H1 (cell line): ENCODE measurements around the gene COX7C. TPM values are rescaled to one million over a fixed set of nuclear protein-coding genes. Genes with fewer than 3 reads are reported as not detected.

ENCODE experiments used
- CTCF ChIA-PET: fragments of 300-600 bp; sonication (Branson Sonifier 250); formaldehyde crosslinking; loops from one replicate; lab custom pipeline; 2021; ENCODE audit not compliant: partially characterized antibody; lab: Charles Lee
- POLR2A ChIA-PET: fragments of 300-600 bp; sonication (Branson Sonifier 250); formaldehyde crosslinking; loops from one replicate; lab custom pipeline; 2021; ENCODE audit warnings: inconsistent platforms; ENCODE audit not compliant: partially characterized antibody; lab: Charles Lee
- DNase-seq, 2 experiments: peaks; one replicate each; pipeline versions ENCODE4 v3.0.0 to v3.0.0-alpha.2; 2010 to 2022; ENCODE audit warnings: low spot score in 2 of 2, low read depth in 1 of 2, mixed read lengths in 1 of 2
- FAIRE-seq: peaks from 2 replicates; lab custom pipeline; 2011; peaks lifted over from hg19 to GRCh38; lab: Jason Lieb, UNC
- H2AFZ ChIP-seq: 2 replicates; pipeline ENCODE4 v1.8.1; 2012; ENCODE audit warnings: low read length, inconsistent platforms
- H2AK5ac ChIP-seq: 2 replicates; pipeline ENCODE4 v1.6.1; 2013; ENCODE audit warnings: low read depth, low read length
- H2BK120ac ChIP-seq: replicated peaks from 2 replicates; pipeline ENCODE3; 2013; ENCODE audit warnings: low read depth, low read length, inconsistent platforms
- H2BK12ac ChIP-seq: 2 replicates; pipeline ENCODE4 v1.6.1; 2013; ENCODE audit warnings: low read depth, low read length
- H2BK15ac ChIP-seq: 2 replicates; pipeline ENCODE4 v1.6.1; 2013; ENCODE audit warnings: low read length
- H2BK20ac ChIP-seq: 2 replicates; pipeline ENCODE4 v1.6.1; 2013; ENCODE audit warnings: low read length
- H2BK5ac ChIP-seq: 2 replicates; pipeline ENCODE4 v1.6.1; 2013; ENCODE audit warnings: low read depth, low read length
- H3K14ac ChIP-seq: 2 replicates; pipeline ENCODE4 v1.6.1; 2013; ENCODE audit warnings: inconsistent platforms; ENCODE audit not compliant: insufficient read length
- H3K18ac ChIP-seq: 2 replicates; pipeline ENCODE4 v1.6.1; 2013; ENCODE audit warnings: low read length; ENCODE audit errors: extremely low read depth
- H3K23ac ChIP-seq: 2 replicates; pipeline ENCODE4 v1.6.1; 2013; ENCODE audit warnings: inconsistent platforms; ENCODE audit not compliant: insufficient read length
- H3K23me2 ChIP-seq: 2 replicates; pipeline ENCODE4 v1.6.1; 2013; ENCODE audit warnings: low read depth, low read length
- H3K27ac ChIP-seq: 2 replicates; pipeline ENCODE4 v1.6.1; 2011; ENCODE audit warnings: low read depth, low read length, inconsistent platforms
- H3K27me3 ChIP-seq, 4 experiments: replicated peaks in 1 of 4; 1 replicate in 1 of 4; 2 replicates in 3 of 4; pipeline versions ENCODE4 v1.6.1 to v1.8.1; 2011 to 2013; ENCODE audit warnings: low read length in 3 of 4, mild to moderate bottlenecking in 3 of 4, inconsistent platforms in 2 of 4, mixed read lengths in 2 of 4, moderate library complexity in 1 of 4; ENCODE audit not compliant: control insufficient read depth in 3 of 4, insufficient read depth in 3 of 4; ENCODE audit errors: extremely low read depth in 1 of 4
- H3K36me3 ChIP-seq, 4 experiments: 2 replicates each; pipeline versions ENCODE4 v1.6.1 to v1.8.1; 2011 to 2013; ENCODE audit warnings: mild to moderate bottlenecking in 4 of 4, low read length in 3 of 4, moderate library complexity in 2 of 4, control low read depth in 1 of 4, inconsistent platforms in 1 of 4; ENCODE audit not compliant: insufficient read depth in 4 of 4, control insufficient read depth in 2 of 4
- H3K4ac ChIP-seq: replicated peaks from 2 replicates; pipeline ENCODE3; 2013; ENCODE audit warnings: low read length, low read depth, mixed read lengths, inconsistent platforms; ENCODE audit not compliant: insufficient read length
- H3K4me1 ChIP-seq, 4 experiments: replicated peaks in 1 of 4; 1 replicate in 1 of 4; 2 replicates in 3 of 4; pipeline versions ENCODE4 v1.6.1 to v1.8.1; 2011 to 2013; ENCODE audit warnings: low read length in 3 of 4, inconsistent platforms in 2 of 4, mixed read lengths in 1 of 4; ENCODE audit not compliant: insufficient read depth in 4 of 4, control insufficient read depth in 3 of 4
- H3K4me2 ChIP-seq, 2 experiments: 2 replicates each; pipeline versions ENCODE4 v1.6.1 to v1.8.1; 2011 to 2013; ENCODE audit warnings: low read depth in 2 of 2, low read length in 2 of 2, control low read depth in 1 of 2, inconsistent platforms in 1 of 2, mild to moderate bottlenecking in 1 of 2; ENCODE audit not compliant: insufficient read depth in 1 of 2
- H3K4me3 ChIP-seq, 4 experiments: fragments of 200-600, 300-600 bp in 1 of 4; sonication (generic), shearing (Covaris generic), sonication (Bioruptor Twin) in 1 of 4; 2 replicates each; pipeline versions ENCODE4 v1.5.1 to v1.8.1; 2011 to 2016; ENCODE audit warnings: low read length in 4 of 4, low read depth in 3 of 4, control low read depth in 2 of 4, inconsistent platforms in 2 of 4, mild to moderate bottlenecking in 2 of 4, mixed read lengths in 1 of 4, moderate library complexity in 1 of 4; ENCODE audit not compliant: insufficient read depth in 2 of 4; ENCODE audit errors: extremely low read depth in 1 of 4
- H3K56ac ChIP-seq: replicated peaks from 2 replicates; pipeline ENCODE3; 2013; ENCODE audit warnings: low read depth, mild to moderate bottlenecking, mixed read lengths, low read length, inconsistent platforms; ENCODE audit not compliant: insufficient read length
- H3K79me1 ChIP-seq: 2 replicates; pipeline ENCODE4 v1.6.1; 2013; ENCODE audit warnings: low read depth, low read length, control low read depth
- H3K79me2 ChIP-seq, 2 experiments: 2 replicates each; pipeline versions ENCODE4 v1.6.1 to v1.8.1; 2012 to 2013; ENCODE audit warnings: low read length in 2 of 2, mild to moderate bottlenecking in 2 of 2, inconsistent platforms in 1 of 2; ENCODE audit not compliant: insufficient read depth in 2 of 2, control insufficient read depth in 1 of 2
- H3K9ac ChIP-seq, 4 experiments: replicated peaks in 1 of 4; 1 replicate in 1 of 4; 2 replicates in 3 of 4; pipeline versions ENCODE4 v1.6.1 to v1.8.1; 2011 to 2013; ENCODE audit warnings: low read depth in 3 of 4, low read length in 3 of 4, control low read depth in 2 of 4, mild to moderate bottlenecking in 2 of 4, moderate library complexity in 2 of 4, inconsistent platforms in 1 of 4; ENCODE audit errors: extremely low read depth in 1 of 4
- H3K9me3 ChIP-seq, 2 experiments: 2 replicates each; pipeline versions ENCODE4 v1.6.1 to v1.8.1; 2012 to 2013; ENCODE audit warnings: mild to moderate bottlenecking in 2 of 2, moderate library complexity in 2 of 2, control low read depth in 1 of 2, inconsistent platforms in 1 of 2, low read depth in 1 of 2, low read length in 1 of 2, mixed read lengths in 1 of 2; ENCODE audit not compliant: insufficient read depth in 2 of 2
- H4K20me1 ChIP-seq, 2 experiments: replicated peaks in 1 of 2; 2 replicates each; pipeline versions ENCODE3 to v1.8.1; 2011 to 2013; ENCODE audit warnings: inconsistent platforms in 2 of 2, low read length in 2 of 2, mild to moderate bottlenecking in 1 of 2; ENCODE audit not compliant: insufficient read depth in 2 of 2, control insufficient read depth in 1 of 2
- H4K5ac ChIP-seq: 2 replicates; pipeline ENCODE4 v1.6.1; 2013; ENCODE audit warnings: low read length, low read depth, mixed read lengths, inconsistent platforms; ENCODE audit not compliant: insufficient read length
- H4K8ac ChIP-seq: 2 replicates; pipeline ENCODE4 v1.8.0; 2013; ENCODE audit warnings: mild to moderate bottlenecking, moderate library complexity, low read length, inconsistent platforms; ENCODE audit not compliant: insufficient read depth; ENCODE audit errors: extremely low read depth
- H4K91ac ChIP-seq: replicated peaks from 2 replicates; pipeline ENCODE3; 2013; ENCODE audit warnings: low read length, mixed read lengths, inconsistent platforms; ENCODE audit not compliant: insufficient read length
- CEBPB ChIP-seq: IDR thresholded peaks from 2 replicates; pipeline ENCODE4 v1.6.1; 2012; ENCODE audit warnings: low read depth, low read length
- CHD2 ChIP-seq: IDR thresholded peaks from 2 replicates; pipeline ENCODE4 v1.6.1; 2012; ENCODE audit warnings: low read length, improper control_type of control experiment
- CREB1 ChIP-seq: IDR thresholded peaks from 2 replicates; pipeline ENCODE4 v1.6.1; 2012; ENCODE audit warnings: inconsistent platforms
- CTCF ChIP-seq, 3 experiments: IDR thresholded peaks; 1 replicate in 2 of 3; 2 replicates in 1 of 3; pipeline versions ENCODE4 v1.5.1 to v1.6.1; 2011; ENCODE audit warnings: low read length in 3 of 3, mild to moderate bottlenecking in 3 of 3, inconsistent platforms in 2 of 3, low read depth in 1 of 3, moderate library complexity in 1 of 3; ENCODE audit not compliant: insufficient read depth in 1 of 3; ENCODE audit errors: control extremely low read depth in 1 of 3
- EP300 ChIP-seq, 2 experiments: IDR thresholded peaks; 1 replicate in 1 of 2; 2 replicates in 1 of 2; pipeline ENCODE4 v1.6.1; 2011 to 2012; ENCODE audit warnings: low read depth in 2 of 2, low read length in 2 of 2, mild to moderate bottlenecking in 2 of 2, borderline replicate concordance in 1 of 2, inconsistent platforms in 1 of 2, moderate library complexity in 1 of 2
- JUN ChIP-seq: IDR thresholded peaks from 2 replicates; pipeline ENCODE4 v1.6.1; 2011; ENCODE audit warnings: low read depth, mild to moderate bottlenecking, improper control_type of control experiment, low read length
- NANOG ChIP-seq: IDR thresholded peaks from 2 replicates; pipeline ENCODE4 v1.6.1; 2011; ENCODE audit warnings: low read length, low read depth, mild to moderate bottlenecking, inconsistent platforms; ENCODE audit not compliant: insufficient read depth, poor library complexity, severe bottlenecking
- RBBP5 ChIP-seq: IDR thresholded peaks from 2 replicates; pipeline ENCODE4 v1.7.1; 2012; ENCODE audit warnings: low read depth, mild to moderate bottlenecking, inconsistent platforms, low read length, moderate library complexity, borderline replicate concordance
- RFX5 ChIP-seq: IDR thresholded peaks from 2 replicates; pipeline ENCODE4 v1.6.1; 2011; ENCODE audit warnings: low read depth, low read length, improper control_type of control experiment, borderline replicate concordance
- RXRA ChIP-seq: IDR thresholded peaks from 2 replicates; pipeline ENCODE4 v1.6.1; 2011; ENCODE audit warnings: low read depth, mild to moderate bottlenecking, low read length, moderate library complexity; ENCODE audit not compliant: insufficient read depth
- ZNF274 ChIP-seq: IDR thresholded peaks from 2 replicates; pipeline ENCODE4 v1.7.0; 2012; ENCODE audit warnings: low read length, borderline replicate concordance; ENCODE audit errors: extremely low read depth
- WGBS, 2 experiments: shearing (Covaris generic) in 1 of 2; methylation state at CpG; one replicate each; pipeline versions ENCODE4 v1.1.6 to v1.1.7; 2013 to 2015; ENCODE audit warnings: low lambda C conversion rate in 2 of 2, mixed read lengths in 2 of 2, inconsistent platforms in 1 of 2, low coverage in 1 of 2, missing lambda C conversion rate in 1 of 2; ENCODE audit not compliant: insufficient replicate concordance in 2 of 2, insufficient coverage in 1 of 2, insufficient read length in 1 of 2; ENCODE audit errors: extremely low coverage in 1 of 2, missing lambda C conversion rate in 1 of 2; 5-methylcytosine and 5-hydroxymethylcytosine counted together
- polyA plus RNA-seq, 7 experiments: library from polyadenylated mRNA; depleted of rRNA in 3 of 7; stranded (reverse) in 5 of 7; unstranded in 2 of 7; fragments of >200 nt in 5 of 7; fragments of 200-250 nt in 2 of 7; gene quantifications; 1 replicate in 5 of 7; 2 replicates in 1 of 7; 4 replicates in 1 of 7; pipeline versions ENCODE4 v1.2.1 to v1.2.3, GENCODE V29; 2011 to 2013; ENCODE audit warnings: missing spikeins in 2 of 7, mixed read lengths in 2 of 7
- total RNA-seq: library from RNA; stranded (reverse); fragmentation: NEBNext Ultra II Directional; extraction: Animal tissue kit (Norgen Biotek cat#: 25700); gene quantifications from 2 replicates; pipeline ENCODE4 v1.2.1, GENCODE V29; 2021

COX7C gene
- total and polyA plus RNA-seq, 2 of the 8 experiments (the other 6 are each of a cell fraction or from before 2014, with no cell fraction given): 1,059 to 1,207 TPM

- H3K27me3 ChIP-seq: no peaks in the 10 kb centered on the region
- no peaks in the 10 kb centered on the region for H4K20me1 ChIP-seq
- no peak overlapping the region for H4K91ac ChIP-seq
- no peak overlapping the region for H3K4me3 ChIP-seq
- no peak overlapping the region for H3K27ac ChIP-seq
- H3K9me3 ChIP-seq: no peaks in the 10 kb centered on the region
- H3K4me2 ChIP-seq: no peak overlapping the region
- no peaks in the 10 kb centered on the region for H3K4me1 ChIP-seq
- no peak overlapping the region for H3K18ac ChIP-seq
- no peak overlapping the region for H2BK20ac ChIP-seq
- peaks cover 7 to 26% (median 15%) of the 10 kb centered on the region in 4 experiments for H3K36me3 ChIP-seq
- no peak for FAIRE-seq
- POLR2A ChIA-PET: interaction anchor here (0.7 to 11.5 kb wide), 4 partner anchors 9 to 151 kb away, joined by 3 to 138 read pairs (median 4); no protein-coding TSS in a partner anchor
- CTCF ChIA-PET: interaction anchor here (0.8 to 1.3 kb wide), 4 partner anchors 18 to 255 kb away, joined by 3 read pairs; no protein-coding TSS in a partner anchor
- no peak overlapping the region for H2BK15ac ChIP-seq
- no peaks in the 10 kb centered on the region for H3K23me2 ChIP-seq
- no peak overlapping the region for H2AFZ ChIP-seq
- H3K23ac ChIP-seq: no peak overlapping the region
- no peaks in the 10 kb centered on the region for H3K79me1 ChIP-seq
- H2BK120ac ChIP-seq: no peak overlapping the region
- H2AK5ac ChIP-seq: no peak overlapping the region
- no peak overlapping the region for H4K5ac ChIP-seq
- peaks cover 0 to under 1% of the 10 kb centered on the region in 2 experiments; a peak in 1 of 4 replicates for H3K79me2 ChIP-seq
- WGBS, 2 experiments: 79% methylated on average over 2 of the region's 2 CpGs; no CpG with 5 or more reads in 1 of the 2 experiments
- H2BK12ac ChIP-seq: no peak overlapping the region
- no peak overlapping the region for H3K56ac ChIP-seq
- no peak overlapping the region for H2BK5ac ChIP-seq
- DNase-seq: no peak
- no peak overlapping the region for H4K8ac ChIP-seq
- H3K4ac ChIP-seq: no peak overlapping the region
- H3K14ac ChIP-seq: no peak overlapping the region
- H3K9ac ChIP-seq: no peak overlapping the region
- TF ChIP-seq EP300 (IDR thresholded peaks at IDR 0.05; ENCODE audit: borderline replicate concordance in 1 of 2, low read depth in 2 of 2, low read length in 2 of 2): no peak
- no peak for TF ChIP-seq CEBPB
- no peak for TF ChIP-seq RBBP5
- TF ChIP-seq CTCF (IDR thresholded peaks at IDR 0.05; ENCODE audit: control extremely low read depth in 1 of 3, insufficient read depth in 1 of 3, low read depth in 1 of 3, low read length in 3 of 3): no peak
- no peak for TF ChIP-seq RFX5
- TF ChIP-seq CREB1: no peak
- TF ChIP-seq ZNF274: no peak
- no peak for TF ChIP-seq JUN
- no peak for TF ChIP-seq CHD2
- TF ChIP-seq NANOG: no peak
- TF ChIP-seq RXRA: no peak
Observed at GRCh38 chr5:86625148-86625547, 7.4 kb downstream of the COX7C start.
